Measurements from ENCODE around the gene PNCK. TPM values are rescaled to one million over a fixed set of nuclear protein-coding genes. Genes with fewer than 3 reads are reported as not detected.

Gene PNCK
- total RNA-seq, 2 donors from 2014 or later = not detected

- no peak overlapping the region for H3K4me3 Mint-ChIP-seq
- H3K36me3 Mint-ChIP-seq = no peaks in the 10 kb centered on the region
- ATAC-seq (no peak), DNase-seq (ENCODE audit: low spot score) (no peak)
- H3K9me3 Mint-ChIP-seq = no peaks in the 10 kb centered on the region
- H3K27me3 Mint-ChIP-seq = peaks cover 4% of the 10 kb centered on the region in 2 donors
- no peaks in the 10 kb centered on the region for H3K4me1 Mint-ChIP-seq (ENCODE audit: low read depth in 2 of 2)
- H3K27ac Mint-ChIP-seq = no peak overlapping the region
Observed at GRCh38 chrX:153623310-153624029, 50.1 kb downstream of the PNCK start.

- DNase-seq (ENCODE audit: low spot score) (no peak), ATAC-seq (no peak)
- no peaks in the 10 kb centered on the region for H3K9me3 Mint-ChIP-seq
- H3K36me3 Mint-ChIP-seq = no peaks in the 10 kb centered on the region
- no peak overlapping the region for H3K27ac Mint-ChIP-seq
- H3K4me3 Mint-ChIP-seq = no peak overlapping the region
- peaks cover 4 to 5% of the 10 kb centered on the region in 2 donors for H3K27me3 Mint-ChIP-seq
- H3K4me1 Mint-ChIP-seq (ENCODE audit: low read depth in 2 of 2) = no peaks in the 10 kb centered on the region
Observed at GRCh38 chrX:153622661-153623309, 50.8 kb downstream of the PNCK start.

GRCh38 chrX:153621949-153622598, 51.5 kb downstream of the PNCK start:
- no peak overlapping the region for H3K4me3 Mint-ChIP-seq
- DNase-seq (ENCODE audit: low spot score) (no peak), ATAC-seq (no peak)
- no peak overlapping the region for H3K27ac Mint-ChIP-seq
- H3K9me3 Mint-ChIP-seq = no peaks in the 10 kb centered on the region
- no peaks in the 10 kb centered on the region for H3K4me1 Mint-ChIP-seq (ENCODE audit: low read depth in 2 of 2)
- H3K36me3 Mint-ChIP-seq = no peaks in the 10 kb centered on the region
- H3K27me3 Mint-ChIP-seq = peaks cover 5 to 6% of the 10 kb centered on the region in 2 donors

GRCh38 chrX:153620576-153620975, 53.0 kb downstream of the PNCK start:
- ATAC-seq (no peak), DNase-seq (ENCODE audit: low spot score) (no peak)
- H3K4me1 Mint-ChIP-seq (ENCODE audit: low read depth in 2 of 2) = no peaks in the 10 kb centered on the region
- H3K27ac Mint-ChIP-seq = no peak overlapping the region
- no peaks in the 10 kb centered on the region for H3K36me3 Mint-ChIP-seq
- no peaks in the 10 kb centered on the region for H3K9me3 Mint-ChIP-seq
- H3K4me3 Mint-ChIP-seq = no peak overlapping the region
- peaks cover 11 to 12% of the 10 kb centered on the region in 2 donors for H3K27me3 Mint-ChIP-seq

Other genes starting within 250 kb of the PNCK start
- 1 to 10 TPM; 1.4 to 4.5 TPM for gene TREX2, start 227.8 kb downstream of the PNCK start, total RNA-seq
- gene HAUS7, start 203.2 kb downstream of the PNCK start, total RNA-seq = 10 to 100 TPM; 39.0 to 70.6 TPM
- not detected for gene BGN, start 178.8 kb downstream of the PNCK start, total RNA-seq
- not detected for gene ATP2B3, start 156.2 kb downstream of the PNCK start, total RNA-seq
- gene CCNQ, start 74.7 kb downstream of the PNCK start, total RNA-seq = 10 to 100 TPM; 16.4 to 30.7 TPM
- gene DUSP9, start 26.6 kb downstream of the PNCK start, total RNA-seq = not detected
- gene SLC6A8, start 14.1 kb upstream of the PNCK start, total RNA-seq = 1 to 10 TPM; 2.3 to 4.1 TPM
- gene BCAP31, start 50.6 kb upstream of the PNCK start, total RNA-seq = 100 to 1,000 TPM; 156 to 159 TPM
- 10 to 100 TPM in 1 of 2 donors, 1 to 10 TPM in 1; 7.4 to 12.2 TPM for gene ABCD1, start 51.0 kb upstream of the PNCK start, total RNA-seq
- 1 to 10 TPM in 1 of 2 donors, under 1 TPM in 1; 0.48 to 2.4 TPM for gene PLXNB3, start 90.4 kb upstream of the PNCK start, total RNA-seq
- gene SRPK3, start 107.2 kb upstream of the PNCK start, total RNA-seq = not detected
- gene IDH3G, start 120.6 kb upstream of the PNCK start, total RNA-seq = 10 to 100 TPM; 62.5 to 74.1 TPM
- 100 to 1,000 TPM; 266 to 306 TPM for gene SSR4, start 120.9 kb upstream of the PNCK start, total RNA-seq
- 1 to 10 TPM; 2.2 to 2.7 TPM for gene PDZD4, start 156.7 kb upstream of the PNCK start, total RNA-seq
- 1 to 10 TPM in 1 of 2 donors, under 1 TPM in 1; 0.74 to 1.2 TPM for gene L1CAM, start 212.4 kb upstream of the PNCK start, total RNA-seq
- not detected for gene AVPR2, start 230.9 kb upstream of the PNCK start, total RNA-seq

Data from natural killer cell treated with Interleukin-12 subunit alpha and Interleukin-12 subunit beta and Interleukin-15 and Interleukin-18, amount 100 ng/mL, for 72 hours (primary cell).